Stimulated activated CD8-positive, alpha-beta memory T cell treated with anti-CD3 and anti-CD28 coated beads, Interleukin-2, amount 100 ng/mL, for 48 hours (primary cell): ENCODE measurements around the gene ASGR1.

Experiments
- DNase-seq, 2 donors: peaks; one replicate each; pipeline ENCODE4 v3.0.0-alpha.2; 2020; ENCODE audit warnings: low read depth in 2 of 2

ASGR1 gene, protein sequence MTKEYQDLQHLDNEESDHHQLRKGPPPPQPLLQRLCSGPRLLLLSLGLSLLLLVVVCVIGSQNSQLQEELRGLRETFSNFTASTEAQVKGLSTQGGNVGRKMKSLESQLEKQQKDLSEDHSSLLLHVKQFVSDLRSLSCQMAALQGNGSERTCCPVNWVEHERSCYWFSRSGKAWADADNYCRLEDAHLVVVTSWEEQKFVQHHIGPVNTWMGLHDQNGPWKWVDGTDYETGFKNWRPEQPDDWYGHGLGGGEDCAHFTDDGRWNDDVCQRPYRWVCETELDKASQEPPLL

DNA sequence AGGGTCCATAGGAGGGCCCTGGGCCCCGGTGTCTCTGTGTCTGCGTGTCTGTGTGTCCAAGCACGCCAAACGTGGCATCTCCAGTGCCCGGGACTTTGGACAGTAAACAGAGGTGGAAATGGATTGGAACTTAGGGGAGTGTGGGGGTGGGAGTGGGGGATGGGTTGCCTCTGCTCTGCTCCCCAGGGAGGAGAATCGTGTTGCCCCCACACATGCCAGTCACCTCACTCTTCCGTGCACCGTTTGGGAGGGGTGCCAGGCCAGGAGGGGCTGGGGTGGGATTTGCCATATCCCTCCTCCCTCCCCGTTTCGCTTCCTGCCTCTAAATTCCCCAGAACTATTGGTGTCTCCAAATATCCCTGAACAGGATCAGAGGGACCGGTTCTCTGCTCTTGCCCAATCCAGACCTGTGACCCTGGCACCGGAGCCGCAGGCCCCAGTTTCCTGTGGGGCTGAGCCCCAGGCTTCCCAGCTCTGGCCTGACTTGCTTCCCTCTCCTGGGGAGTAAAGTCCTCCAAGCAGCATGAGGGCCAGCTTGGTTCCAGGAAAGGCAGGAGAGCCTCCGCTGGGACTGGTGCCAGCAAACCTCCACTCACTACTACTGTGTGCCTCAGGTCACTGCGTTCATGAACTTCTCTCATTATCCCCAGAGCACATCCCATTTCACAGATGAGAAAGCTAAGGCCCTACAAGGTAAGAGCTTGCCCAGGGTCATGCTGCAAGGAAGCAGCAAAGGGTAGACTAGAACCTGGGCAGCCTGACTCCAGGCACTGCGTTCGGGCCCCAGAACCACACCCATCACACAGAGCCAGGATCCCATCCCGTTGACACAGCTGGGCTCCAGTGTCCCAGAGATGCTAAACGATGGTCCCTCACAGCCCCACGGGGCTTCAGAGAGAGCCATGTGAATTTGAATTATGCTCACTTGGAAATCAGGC, at the start of gene ASGR1:
TSS of gene ASGR1 (minus strand) at position 54 of the 938 bp plus-strand sequence. CDS start 807 bp downstream, outside the sequence.
- DNase-seq = no peak

DNA sequence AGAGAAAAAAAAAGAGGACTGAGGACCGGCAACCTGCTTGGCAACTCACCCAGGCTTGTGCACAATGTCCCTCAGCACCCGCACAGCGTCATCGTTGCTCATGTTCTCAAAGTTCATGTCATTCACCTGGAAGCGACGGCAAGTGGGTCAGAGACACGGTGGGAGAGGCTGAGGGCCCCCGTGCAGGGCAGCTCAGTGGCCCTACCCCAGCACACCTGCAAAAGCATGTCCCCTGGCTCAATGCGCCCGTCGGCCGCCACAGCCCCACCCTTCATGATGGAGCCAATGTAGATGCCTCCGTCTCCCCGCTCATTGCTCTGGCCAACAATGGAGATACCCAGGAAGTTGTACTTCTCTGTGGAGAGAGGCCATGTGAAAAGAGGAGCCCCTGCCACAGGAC, 49.8 kb upstream of the ASGR1 start:
- no peak for DNase-seq

DNA sequence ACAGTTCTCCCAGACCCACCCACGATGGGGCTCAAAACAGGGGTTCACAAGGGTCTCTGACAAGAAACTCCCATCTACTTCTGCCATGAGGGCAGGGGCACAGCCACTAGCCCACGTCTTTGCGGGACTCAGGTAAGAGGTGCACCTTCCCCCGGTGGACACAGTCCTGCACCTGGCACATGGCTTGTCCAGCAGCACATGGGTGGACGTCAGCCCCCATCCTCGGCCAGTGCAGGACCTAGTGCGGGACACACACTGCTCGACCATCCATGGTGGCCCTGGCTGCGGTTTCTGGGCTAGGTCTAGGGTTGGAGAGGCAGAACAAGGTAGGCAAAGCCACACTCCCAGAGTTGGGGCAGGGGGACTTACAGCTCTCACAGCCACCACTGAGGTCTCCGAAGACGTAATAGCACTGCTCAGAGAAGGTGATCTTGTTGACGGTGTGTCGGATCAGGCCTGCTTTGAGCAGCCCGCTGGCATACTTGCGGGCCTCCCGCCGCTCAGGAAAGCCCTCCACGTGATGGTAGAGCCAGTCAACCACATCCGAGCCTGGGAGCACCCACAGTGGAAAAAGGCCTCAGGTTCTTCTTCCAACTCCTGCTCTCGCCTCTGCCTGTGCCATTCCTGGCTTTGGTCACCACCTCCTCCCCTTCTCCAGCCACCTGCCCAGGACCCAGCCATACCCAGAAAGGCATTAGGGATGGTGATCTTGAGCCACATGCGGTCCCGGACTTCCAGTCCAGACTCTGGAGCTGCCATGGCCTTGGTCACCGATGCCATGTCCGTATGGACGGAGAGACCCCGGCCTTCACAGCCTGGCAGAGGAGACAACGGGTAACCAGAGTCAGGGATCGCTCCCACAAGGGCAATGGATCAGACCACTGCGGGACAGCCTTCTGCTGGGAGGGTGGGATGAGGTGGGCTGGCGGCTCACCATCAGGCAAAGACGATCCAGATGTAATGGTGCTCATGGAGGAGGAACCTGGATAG, 47.8 kb upstream of the ASGR1 start:
- no peak for DNase-seq

DNA sequence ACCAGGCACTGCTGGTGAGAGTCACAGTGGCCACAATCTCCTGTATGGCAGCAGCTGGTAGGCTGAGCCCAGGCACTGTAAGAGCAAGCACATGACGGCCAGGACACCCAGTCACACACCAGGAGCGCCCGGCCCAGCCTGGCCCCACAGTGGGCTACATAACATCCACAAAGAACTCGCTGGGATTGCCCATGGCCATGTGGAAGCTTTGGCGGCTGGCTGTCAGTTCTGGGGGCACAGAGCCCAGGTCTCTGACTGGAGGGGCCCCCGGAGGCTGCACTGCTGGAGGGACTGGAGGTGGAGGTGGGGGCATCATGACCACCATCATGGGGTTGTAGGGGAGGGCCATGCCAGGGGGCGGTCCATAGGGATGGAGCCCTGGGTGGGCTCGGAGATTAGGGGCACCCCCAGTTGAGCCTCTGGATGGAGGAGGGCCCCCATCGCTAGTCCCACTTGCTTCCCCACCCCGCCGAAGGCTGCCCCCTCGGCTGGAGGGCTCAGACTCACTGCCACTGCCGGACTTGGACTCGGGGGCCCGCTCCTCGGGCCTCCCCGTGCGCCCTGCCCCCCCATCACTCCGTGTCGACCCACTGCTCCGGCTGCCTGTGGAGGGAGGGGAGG, 46.7 kb upstream of the ASGR1 start:
- DNase-seq = no peak

DNA sequence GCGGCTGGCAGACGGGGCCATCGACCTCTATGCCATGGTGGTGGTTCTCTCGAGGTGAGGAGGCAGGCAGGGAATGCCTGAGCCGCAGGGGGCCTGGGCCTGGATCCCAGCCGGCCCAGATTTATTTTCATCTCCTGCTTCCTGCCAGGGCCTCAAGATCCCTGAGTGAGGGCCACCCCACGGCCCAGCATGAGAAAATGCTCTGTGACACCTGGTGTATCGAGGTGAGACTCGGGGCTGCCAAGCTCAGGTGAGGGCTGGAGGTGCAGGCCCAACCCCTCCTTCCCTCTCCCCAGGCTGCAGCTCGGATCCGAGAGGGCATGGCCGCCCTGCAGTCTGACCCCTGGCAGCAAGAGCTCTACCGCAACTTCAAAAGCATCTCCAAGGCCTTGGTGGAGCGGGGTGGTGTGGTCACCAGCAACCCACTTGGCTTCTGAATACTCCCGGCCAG, 45.5 kb upstream of the ASGR1 start:
- DNase-seq = no peak

DNA sequence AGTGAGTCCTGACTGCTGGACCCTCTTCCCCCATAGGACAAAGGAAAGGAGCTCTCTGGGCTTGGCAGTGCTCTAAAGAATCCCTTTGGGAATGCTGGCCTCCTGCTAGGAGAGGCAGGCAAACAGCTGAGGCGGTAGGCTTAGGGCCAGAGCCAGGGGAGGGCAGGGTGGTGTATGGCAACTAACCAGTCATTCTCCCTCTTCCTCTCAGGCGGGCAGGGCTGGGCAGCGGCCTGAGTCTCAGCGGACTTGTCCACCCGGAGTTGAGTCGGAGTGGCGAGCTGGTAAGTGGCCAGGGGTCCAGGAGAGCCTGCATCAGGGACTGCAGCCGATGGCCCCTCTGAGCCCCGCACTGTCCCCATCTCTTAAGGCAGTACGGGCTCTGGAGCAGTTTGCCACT, 44.9 kb upstream of the ASGR1 start:
- no peak for DNase-seq

DNA sequence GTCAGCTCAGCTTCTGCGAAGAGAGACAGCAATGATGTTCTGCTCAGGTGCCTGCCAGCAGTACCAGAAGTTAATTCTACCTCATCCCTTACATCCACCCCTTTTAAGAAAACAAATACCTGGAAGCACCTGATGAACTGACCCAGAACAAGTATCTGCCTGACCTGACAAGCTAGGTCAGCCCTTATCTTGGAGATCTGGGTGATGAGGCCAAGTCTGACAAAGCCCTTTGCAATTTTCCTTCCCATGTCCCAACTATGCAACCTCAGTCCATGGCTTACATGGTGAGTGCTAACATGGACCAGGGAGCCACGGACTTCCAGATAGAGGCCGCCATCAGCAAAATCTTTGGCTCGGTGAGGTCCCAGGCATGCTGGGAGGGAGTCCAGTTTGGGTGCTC, 44.2 kb upstream of the ASGR1 start:
- no peak for DNase-seq

DNA sequence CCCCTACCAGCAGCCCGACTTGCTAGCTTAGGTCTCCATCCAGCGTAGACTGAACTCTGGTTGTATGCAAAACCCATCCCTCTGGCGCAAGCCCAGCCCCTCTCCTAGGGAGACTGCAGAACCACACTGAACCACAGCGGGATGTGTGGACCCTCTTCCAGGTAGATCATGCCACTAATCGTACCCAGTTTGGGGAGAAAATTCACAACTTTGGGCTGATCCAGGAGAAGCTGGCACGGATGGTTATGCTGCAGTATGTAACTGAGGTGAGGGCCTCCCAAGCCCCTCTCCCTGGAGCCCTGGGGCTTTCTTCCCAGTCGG, 43.8 kb upstream of the ASGR1 start:
- DNase-seq = no peak

DNA sequence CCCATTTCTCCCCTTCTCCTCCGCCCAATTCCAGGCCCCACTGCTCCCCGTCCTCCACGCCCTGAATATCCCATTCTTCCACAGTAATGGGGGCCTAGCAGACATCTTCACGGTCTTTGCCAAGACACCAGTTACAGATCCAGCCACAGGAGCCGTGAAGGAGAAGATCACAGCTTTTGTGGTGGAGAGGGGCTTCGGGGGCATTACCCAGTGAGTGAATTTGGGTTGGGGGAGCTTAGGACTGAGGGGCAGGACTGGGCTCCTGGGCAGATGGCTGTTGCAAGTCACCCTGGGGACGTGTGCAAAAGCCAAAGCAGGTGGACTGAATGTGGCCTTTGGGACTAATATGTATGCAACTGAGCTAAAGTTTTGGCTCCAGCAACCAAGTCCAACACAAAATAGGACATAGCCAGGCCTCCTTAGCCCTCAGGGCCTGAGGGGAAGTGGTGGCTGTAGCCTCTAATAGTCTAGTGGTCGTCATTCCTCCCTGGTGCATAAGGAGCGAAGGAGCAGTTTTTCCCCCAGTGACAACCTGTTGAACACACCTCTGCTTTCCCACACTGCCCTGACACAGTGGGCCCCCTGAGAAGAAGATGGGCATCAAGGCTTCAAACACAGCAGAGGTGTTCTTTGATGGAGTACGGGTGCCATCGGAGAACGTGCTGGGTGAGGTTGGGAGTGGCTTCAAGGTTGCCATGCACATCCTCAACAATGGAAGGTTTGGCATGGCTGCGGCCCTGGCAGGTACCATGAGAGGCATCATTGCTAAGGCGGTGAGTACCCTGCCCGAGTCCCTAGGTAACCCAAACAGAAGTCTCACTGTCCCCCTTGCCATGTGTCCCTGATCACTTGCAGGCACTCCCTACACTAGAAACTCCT, 43.2 kb upstream of the ASGR1 start:
- no peak for DNase-seq

DNA sequence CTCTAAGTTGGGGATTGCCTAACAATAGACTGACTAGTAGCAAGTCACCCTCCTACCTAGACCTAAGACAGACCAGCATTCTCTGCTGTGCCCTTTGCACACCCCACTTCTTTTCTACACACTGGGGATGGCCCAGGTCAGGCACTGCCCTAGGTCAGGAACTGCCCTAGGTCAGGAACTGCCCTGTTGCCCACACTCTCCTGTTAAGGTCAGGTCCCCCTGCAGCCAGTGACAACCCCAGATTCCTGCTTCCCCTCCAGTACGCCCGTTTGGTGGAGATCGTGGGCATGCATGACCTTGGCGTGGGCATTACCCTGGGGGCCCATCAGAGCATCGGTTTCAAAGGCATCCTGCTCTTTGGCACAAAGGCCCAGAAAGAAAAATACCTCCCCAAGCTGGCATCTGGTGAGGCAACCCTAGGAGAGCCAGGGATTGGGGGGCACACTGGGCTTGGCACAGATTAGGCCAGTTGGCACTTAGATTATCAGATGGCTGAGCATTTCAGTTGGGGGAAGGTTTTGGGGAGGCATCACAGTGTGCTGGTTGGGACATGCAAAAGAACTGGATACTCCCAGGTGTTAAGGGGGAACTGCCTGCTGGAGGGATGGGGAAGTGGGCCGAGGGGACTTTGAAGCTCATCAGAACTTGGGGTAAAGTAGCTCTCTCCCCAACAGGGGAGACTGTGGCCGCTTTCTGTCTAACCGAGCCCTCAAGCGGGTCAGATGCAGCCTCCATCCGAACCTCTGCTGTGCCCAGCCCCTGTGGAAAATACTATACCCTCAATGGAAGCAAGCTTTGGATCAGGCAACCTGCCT, 42.3 kb upstream of the ASGR1 start:
- DNase-seq = no peak

DNA sequence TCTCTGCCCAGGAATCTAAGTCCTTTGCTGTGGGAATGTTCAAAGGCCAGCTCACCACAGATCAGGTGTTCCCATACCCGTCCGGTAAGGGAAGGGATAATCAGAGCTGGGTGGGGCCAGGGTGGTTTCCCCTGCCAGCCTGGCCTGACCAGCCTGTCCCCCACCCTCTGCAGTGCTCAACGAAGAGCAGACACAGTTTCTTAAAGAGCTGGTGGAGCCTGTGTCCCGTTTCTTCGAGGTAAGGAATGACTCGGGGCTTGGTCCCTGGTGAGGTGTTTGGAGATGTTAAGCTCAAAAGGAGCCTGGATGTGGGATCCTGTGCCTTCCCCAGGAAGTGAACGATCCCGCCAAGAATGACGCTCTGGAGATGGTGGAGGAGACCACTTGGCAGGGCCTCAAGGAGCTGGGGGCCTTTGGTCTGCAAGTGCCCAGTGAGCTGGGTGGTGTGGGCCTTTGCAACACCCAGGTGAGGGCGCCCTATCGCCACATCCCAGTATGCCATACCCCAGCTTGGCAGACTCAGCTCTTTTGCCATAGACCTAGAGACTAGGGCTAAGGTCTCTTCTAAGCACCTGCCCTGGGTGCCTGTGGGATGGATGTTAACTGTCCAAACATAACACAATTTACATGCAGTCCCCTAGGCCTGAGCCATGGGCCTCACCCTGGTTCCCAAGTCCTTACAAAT, 41.6 kb upstream of the ASGR1 start:
- DNase-seq = peak in 1 of 2 donors; percentile 43

DNA sequence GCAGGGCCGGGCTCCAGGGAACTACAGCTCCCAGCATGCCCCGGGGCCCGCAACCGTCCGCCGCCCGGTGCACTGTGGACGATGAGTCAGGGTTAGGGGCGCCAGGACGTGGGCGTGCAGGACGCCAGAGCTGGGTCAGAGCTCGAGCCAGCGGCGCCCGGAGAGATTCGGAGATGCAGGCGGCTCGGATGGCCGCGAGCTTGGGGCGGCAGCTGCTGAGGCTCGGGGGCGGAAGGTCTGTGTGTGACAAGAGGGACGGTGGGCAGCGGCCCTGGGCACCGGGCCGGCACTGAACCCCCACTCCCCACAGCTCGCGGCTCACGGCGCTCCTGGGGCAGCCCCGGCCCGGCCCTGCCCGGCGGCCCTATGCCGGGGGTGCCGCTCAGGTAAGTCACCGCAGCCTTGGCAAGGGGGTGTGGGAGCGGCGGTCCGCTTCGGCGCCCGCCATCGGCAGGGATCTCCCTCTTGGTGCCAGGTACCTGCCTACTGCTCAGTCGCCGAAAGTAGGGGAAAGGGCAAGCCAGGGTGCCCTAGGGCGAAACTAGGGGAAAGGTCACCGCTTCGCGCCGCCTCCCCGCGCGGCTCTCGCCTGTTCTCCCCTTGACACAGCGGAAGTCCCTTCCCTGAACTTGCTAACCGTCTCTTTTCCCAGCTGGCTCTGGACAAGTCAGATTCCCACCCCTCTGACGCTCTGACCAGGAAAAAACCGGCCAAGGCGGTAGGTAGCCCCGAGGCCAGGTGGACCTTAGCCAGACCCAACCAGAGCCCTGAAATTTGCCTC, 40.8 kb upstream of the ASGR1 start, which contains the start of the genes ACADVL and DLG4:
TSS of gene ACADVL (plus strand) at position 127 of the 781 bp plus-strand sequence. CDS start at position 174, 47 bp downstream.
TSS of gene DLG4 (minus strand) at position 25 of the 781 bp plus-strand sequence.
- DNase-seq = peak; percentile 85

DNA sequence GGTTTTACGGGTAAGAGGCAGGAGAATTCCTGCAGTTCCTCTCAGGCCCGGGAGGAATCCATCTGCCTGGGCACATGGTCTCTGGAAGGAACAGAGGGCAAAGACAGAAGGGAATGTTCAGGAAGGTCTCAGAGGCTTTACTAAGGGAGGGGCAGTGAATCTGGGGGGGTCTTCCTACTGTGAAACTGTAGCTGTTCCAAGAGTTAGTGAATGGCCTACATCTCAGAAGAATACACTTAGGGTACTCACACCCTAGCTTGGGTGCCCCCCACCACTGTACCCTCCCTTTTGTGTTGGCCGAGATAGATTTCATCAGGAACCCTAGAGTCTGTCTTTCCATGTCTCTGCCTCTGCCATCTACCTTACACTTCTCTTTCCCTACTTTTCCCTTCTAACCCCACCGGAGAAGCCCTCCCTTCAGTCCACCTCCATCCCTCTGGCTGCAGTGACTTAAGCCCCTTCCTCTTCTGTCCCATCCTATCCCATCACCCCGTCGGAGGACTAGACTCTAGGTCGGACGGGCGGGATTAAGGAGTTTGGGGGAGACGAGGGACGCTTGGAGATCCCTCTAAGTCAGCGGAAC, 40.1 kb upstream of the ASGR1 start:
- DNase-seq = no peak

DNA sequence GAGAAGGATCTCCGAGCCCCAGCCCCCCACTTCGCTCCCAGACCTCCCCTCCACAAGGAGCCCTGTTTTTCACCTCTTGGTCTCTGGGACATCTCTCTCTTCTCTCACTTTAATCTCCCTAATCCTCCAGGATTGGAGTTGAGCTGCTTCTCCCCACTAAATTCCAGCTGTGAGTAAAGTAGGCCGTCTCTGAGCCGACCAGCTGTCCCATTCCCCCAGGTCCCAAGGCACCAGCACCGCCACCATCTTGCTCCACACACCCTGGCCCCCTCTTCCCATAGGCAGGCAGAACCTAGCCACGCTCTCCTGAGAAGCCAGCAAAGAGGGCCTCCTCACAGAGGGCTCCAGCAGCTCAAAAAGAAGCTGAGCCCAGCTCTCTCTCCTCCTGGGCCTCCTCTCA, 39.6 kb upstream of the ASGR1 start:
- DNase-seq = no peak

DNA sequence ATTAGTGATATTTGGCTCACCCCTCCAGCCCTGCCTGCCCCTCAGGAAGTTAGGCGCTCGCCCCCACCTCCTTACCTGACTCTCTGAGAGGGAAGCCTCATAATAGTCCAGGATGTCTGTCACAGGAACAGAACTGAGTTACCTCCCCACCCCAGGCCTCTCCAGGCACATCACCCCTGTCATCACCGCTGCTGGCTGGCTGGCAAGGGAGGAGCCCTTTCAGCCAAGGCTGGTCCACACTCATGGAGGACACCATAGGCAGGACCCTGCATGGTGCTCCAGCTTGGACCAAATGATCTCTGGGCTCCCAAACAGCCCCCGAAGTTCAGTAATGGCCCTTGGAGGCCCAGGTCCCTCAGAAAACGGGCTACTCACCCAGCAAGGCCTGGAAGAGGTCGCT, 39.0 kb upstream of the ASGR1 start:
- DNase-seq = no peak

DNA sequence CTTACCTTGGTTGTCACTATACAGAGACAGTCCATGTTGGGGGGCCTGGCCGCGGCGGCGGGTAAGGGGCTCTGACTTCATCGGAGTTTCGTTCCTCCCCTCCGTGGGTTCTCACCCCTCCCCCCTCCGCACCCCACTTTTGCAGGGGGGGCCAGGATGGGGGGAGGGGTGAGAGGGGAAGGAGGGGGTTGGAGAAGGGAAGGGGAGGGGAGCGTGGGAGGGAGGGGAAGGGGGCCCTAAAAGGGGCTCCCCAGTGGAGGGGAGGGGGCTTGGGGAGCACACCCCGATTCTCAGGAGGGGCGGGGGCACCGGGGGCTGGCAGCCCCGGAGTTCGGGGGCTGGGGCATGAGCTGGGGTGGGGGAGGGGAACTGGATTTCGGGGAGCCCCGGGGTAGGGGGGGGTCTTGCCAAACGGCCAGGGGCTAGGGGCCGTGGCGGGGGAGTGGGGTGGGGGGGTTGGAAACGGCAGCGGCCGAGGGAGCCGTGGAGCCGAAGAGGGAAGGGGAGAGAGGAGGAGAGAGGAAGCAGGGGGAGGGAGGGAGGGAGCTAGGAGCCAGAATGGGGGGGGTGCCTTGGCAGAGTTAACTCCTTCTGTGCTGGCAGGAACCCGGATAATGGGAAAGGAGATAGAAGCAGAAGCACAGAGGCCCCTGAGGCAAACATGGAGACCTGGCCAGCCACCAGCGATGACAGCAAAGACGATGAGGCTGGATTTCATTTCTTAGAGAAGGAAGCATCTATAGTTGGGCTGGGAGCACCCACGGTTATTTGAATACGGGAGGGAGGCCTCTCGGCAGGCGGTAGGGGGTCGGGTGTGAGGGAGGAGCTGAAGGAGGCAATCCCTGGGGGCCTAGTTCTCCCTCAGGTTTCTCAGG, 38.2 kb upstream of the ASGR1 start:
- DNase-seq = no peak
